HG03469 (cell line): Measurements from ENCODE around the gene FBLN7.

Experiments used
- ATAC-seq: cut with Tn5 transposase; IDR thresholded peaks from one replicate; pipeline ENCODE4 v1.9.1; 2021; ENCODE audit warnings: mild to moderate bottlenecking, moderate library complexity, moderate number of reproducible peaks; ENCODE audit not compliant: unreplicated experiment

FBLN7 gene

GRCh38 chr2:112155331-112156151 lies 17.4 kb downstream of the FBLN7 start:
- ATAC-seq: no peak

DNA sequence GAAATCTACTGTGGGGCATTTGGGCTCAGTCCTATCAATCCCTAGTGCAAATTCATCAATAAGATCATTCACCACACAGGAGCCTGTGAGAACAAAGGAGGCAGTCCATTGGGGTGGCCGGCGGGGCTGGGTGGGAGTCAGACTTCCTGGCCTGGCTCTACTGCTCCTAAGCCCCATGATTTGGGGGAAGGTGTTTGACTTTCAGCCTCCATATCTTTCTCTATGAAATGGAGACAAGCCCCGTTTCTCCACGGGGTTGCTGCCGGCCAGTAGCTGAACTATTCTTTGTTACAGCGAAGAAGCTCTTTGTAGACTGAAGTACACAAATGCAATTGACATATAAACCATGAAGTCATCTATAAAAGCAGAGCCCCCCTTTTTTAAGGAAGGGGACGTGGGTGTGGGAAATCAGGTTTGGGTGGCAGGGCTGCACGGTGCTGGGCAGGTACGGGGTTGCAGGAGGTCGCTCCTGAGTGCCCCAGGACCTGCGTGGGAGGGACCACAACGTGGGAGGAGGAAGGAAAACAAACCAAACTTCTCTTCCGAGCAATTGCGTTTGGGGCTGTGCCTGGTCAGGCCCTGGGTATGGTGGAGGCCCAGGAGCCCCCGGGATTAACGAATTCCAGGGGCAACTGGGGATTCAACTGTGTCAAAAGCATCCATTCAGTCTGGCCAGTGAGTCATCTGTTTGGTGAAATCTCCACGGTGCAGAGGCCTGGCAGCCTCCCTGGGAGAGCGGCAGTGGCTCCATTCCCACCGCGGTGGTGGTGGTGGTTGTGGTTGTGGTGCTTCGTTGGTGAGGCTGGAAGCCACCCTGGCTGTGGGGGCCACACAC lies 18.2 kb downstream of the FBLN7 start:
- ATAC-seq: no peak

- no peak for ATAC-seq
These were observed 19.3 kb downstream of the FBLN7 start for GRCh38 chr2:112157472-112157871.

DNA sequence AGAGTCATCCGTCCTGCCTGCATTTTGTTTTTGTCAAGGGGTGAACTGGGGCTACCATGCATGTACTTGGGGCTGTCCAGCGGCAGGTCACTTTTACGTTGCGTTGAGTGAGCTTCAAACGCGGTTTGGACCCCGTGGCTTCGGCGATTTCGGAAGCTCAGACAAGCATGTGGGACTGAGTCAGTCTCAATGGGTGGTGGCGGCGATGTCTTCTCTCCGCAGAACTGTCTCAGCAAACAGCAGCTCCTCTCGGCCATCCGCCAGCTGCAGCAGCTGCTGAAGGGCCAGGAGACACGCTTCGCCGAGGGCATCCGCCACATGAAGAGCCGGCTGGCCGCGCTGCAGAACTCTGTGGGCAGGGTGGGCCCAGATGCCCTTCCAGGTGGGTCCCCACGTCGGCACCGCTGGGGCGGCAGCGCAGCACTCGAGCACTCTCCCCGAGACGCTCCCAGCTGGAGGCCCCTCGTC lies 21.3 kb downstream of the FBLN7 start:
- ATAC-seq: no peak

GRCh38 chr2:112160283-112161250 lies 22.4 kb downstream of the FBLN7 start:
- no peak for ATAC-seq

DNA sequence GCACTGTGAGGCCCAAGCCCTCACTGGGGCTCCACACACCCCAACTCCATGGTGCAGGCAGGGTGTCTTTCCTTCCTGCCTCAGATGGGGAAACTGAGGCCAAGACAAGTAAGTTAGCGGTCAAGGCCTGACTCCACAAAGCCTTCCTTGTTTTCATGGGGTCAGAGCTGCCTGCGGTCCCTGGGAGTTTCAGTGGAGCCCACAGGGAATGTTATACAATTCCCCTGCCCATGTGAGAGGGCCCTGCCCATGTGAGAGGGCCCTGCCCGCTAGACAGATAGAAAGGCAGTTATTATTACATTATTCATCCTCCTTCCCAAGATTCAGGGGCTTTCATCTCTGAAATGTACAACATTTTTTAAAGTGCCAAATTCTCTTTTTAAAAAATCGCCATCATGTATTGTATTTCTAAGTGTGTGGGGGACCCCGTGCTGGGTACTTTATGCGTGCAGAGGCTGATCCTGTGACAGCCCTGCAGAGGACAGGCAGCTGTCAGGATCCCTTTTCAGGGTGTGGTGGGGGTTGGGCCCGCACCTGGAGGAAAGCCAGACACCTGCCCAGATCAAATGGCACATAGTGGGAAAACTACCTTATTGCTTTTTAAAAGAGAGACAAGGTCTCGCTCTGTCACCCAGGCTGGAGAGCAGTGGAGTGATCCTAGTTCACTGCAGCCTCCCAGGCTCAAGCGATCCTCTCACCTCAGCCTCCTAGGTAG lies 23.4 kb downstream of the FBLN7 start:
- no peak for ATAC-seq

- ATAC-seq: no peak
These were observed 24.2 kb downstream of the FBLN7 start for GRCh38 chr2:112162341-112162740.

DNA sequence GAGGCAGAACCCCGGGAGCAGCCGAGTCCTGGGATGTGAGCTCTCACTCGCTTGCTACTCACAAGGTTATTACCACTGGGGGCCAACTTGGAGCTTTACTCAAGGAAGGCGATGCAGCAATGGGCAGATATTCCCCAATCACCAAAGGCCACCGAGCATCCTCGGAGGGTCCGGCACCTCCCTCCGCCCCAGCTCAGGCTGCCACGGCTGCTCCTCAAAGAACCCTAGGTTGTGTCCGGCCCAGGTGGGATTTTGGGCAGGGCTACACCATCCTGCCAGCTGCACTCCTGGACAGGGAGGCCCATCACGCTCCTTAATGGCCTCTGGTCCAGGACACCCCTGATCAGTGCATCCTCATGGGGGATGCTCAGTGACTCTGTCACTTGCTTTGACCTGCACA lies 24.8 kb downstream of the FBLN7 start:
- ATAC-seq: no peak

GRCh38 chr2:112163541-112163981 lies 25.4 kb downstream of the FBLN7 start:
- no peak for ATAC-seq

GRCh38 chr2:112164876-112165275 lies 26.7 kb downstream of the FBLN7 start:
- ATAC-seq: no peak

- no peak for ATAC-seq
These were observed 27.1 kb downstream of the FBLN7 start for GRCh38 chr2:112165296-112165695.

DNA sequence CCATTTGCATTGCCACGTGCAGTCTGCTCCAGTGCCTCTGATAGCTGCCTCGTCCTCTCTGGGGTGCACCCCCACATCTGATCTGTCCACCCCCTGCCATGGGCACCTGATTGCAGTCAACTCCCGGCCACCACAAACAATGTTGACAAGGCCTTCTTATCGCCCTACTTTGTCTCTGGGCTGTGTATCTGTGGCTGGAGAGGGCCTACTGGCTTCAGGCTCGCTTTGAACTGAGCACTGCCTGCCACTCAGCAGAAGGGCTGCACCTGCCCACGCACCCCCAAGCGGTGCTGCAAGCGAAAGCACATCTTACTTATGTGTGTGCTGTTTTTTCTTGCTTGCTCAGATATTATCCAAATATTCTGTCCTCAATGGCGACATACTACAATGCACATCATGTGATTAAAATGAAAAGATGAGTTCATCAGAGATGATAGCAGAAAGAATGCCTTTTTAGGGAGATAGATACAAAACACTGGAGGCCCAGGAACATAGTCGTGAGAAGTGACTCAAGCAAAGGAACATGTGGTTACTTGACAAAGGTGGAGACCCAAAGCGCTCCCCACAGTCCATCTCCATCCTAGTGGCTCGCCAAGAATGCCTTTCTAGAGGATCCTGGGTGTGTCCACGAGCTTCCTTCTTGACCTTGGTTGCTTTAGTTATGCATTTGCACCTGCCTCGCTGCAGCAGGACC lies 28.8 kb downstream of the FBLN7 start:
- ATAC-seq: no peak

DNA sequence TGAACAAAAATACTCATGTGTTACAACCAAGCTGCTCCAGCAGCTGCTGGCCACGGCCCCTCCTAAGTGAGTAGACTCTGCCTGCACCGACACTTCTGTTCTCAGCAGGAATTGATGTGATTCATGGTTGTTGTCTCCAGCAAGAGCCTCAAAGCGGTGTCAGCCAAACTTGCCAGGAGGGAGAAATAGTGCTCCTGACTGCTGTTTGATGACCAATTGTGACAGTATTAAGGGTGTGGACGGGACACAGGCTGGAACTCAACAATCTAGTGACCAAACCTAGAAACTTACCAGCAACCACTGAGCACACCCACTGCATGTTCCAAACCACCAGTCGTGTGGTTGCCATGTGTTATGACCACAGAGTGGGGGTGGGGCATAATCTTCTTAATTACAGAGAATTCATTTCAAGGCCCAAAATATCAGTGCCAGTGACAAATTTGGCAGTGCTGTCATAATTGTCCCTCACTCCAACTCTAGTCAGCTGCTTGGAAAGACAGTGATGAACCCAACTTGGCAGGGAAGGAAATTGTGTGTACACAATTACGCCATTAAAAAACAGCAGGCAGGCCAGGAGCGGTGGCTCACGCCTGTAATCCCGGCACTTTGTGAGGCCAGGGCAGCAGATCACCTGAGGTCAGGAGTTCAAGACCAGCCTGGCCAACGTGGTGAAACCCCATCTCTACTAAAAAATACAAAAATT lies 30.4 kb downstream of the FBLN7 start:
- no peak for ATAC-seq

GRCh38 chr2:112170495-112170894 lies 32.3 kb downstream of the FBLN7 start:
- ATAC-seq: no peak

GRCh38 chr2:112173646-112174319 lies 35.6 kb downstream of the FBLN7 start:
- no peak for ATAC-seq

DNA sequence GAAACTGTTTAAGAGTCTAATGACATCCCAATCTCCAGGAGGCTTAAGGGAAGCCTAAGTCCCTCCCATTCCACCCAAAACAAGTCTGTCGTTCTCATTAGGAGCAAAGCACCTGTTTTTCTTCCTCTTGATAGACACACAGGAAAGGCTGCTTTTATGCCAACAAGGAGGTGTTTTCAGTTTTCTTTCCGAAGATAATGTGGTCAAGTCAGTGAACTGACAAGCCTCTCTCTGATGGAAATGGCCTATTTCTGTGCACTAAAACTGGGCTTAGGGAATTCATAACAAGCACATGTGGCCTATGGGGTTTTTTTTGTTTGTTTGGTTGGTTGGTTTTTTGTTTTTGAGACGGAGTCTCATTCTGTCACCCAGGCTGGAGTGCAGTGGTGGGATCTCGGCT lies 36.2 kb downstream of the FBLN7 start:
- ATAC-seq: no peak

DNA sequence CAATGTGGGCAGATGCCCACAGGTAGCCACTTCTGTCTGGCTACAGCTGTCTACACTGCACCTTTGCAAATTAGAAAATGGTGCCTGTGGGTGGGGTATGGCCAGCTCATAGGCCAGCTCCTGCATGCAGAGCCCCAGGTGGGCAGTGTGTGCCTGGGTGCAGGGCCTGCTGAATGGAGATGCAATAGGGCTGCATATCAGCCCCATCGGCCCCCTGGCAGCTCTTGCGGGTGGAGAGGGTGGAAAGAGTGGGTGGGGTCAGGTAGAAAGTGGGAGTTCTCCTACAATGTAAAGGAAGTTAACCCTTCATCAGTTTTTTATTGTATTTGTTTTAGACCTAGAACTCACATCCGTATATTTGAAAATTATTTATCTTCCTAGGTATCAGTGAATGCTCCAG lies 37.1 kb downstream of the FBLN7 start:
- no peak for ATAC-seq

DNA sequence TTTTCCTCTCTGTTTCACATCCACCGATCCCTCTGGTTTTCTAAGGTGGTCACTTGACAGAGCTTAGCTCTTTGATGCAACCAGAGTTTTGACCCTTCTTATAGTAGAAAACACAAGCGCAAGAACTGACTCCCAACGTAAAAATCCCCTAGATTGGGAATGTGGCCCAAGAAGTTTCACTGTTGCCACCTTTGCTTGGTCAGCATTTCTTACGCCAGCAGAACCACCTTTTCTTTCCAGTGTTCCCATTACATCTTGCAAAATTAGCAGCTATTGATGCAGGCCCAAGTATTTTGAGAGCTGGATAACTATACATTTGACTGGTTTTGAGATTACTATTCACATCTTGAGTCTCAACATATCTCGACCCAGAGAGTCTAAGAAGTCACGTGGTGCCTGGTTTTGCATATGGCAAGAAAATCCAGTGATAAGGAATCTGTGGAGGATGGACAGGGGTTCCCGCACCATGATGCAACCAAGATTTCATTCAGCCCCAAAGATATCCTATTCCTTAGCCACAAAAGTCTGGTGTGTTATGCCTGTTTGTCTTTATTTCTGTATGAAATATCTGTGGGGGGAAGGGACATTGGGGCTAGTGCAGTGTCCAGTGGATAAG lies 37.9 kb downstream of the FBLN7 start:
- ATAC-seq: no peak
